ENCODE data around the gene TMEM255B.

TMEM255B gene

DNA sequence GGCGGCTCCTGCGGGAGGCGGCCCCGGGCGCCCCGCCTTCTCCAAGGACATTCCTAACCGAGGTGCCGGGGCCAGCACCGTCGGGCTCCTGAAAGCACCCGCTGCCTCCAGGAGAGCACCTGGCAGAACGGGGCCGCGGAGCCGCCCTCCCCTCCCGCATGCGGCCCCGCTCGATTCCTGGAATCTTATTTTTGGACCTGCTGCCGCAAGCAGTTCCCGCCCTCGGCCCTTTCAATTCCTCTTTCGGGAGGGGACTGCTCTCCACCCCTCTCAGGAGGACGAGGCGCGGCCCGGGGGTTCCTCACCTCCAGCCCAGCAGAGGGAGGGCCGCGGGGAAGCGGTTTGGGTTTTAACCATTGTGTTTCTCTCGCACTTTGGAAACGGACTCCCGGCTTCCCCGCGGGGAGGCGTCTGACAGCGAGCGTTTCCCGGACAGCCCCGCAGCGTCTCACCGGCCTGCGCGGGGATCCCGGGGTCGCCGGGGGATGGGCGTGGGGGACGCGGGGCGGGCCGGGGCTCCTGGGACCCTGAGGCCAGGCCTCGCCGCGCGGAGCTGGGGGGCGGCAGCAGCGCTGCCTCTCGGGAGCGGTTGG lies 104.0 kb downstream of the TMEM255B start:
- Histone ChIP-seq H3K4me3 (ENCODE audit: low read length) (peak overlapping the region; percentile 85), H4K20me1 (ENCODE audit: insufficient read depth, low read length) (no peaks in the 10 kb centered on the region), H3K9me3 (replicated peaks; ENCODE audit: insufficient read depth, low read length) (no peaks in the 10 kb centered on the region), H3K9me2 (replicated peaks; ENCODE audit: insufficient read depth, low read length) (no peaks in the 10 kb centered on the region), H3K79me2 (ENCODE audit: low read length) (peaks cover 65% of the 10 kb centered on the region), H3K36me3 (replicated peaks; ENCODE audit: insufficient read depth, low read length) (no peaks in the 10 kb centered on the region; the same call in 1 of the 2 replicates), H2AFZ (ENCODE audit: low read length) (no peak overlapping the region), H3F3A (ENCODE audit: insufficient read depth, low read length) (peaks cover 57% of the 10 kb centered on the region), H3K27ac (ENCODE audit: low read length) (peak overlapping the region; percentile 98), H3K27me3 (replicated peaks; ENCODE audit: insufficient read depth, low read length) (no peaks in the 10 kb centered on the region), H3K4me1 (ENCODE audit: low read length) (peaks cover 32% of the 10 kb centered on the region), H3K9ac (ENCODE audit: low read length) (peak overlapping the region; percentile 98), H3K4me2 (ENCODE audit: low read depth, low read length) (peak overlapping the region; percentile 96)
- peak; percentile 82 for DNase-seq
- TF ChIP-seq EZH2 (optimal IDR thresholded peaks at IDR 0.05; ENCODE audit: low read depth, low read length) (no peak), EZH2phosphoT487 (IDR thresholded peaks at IDR 0.05; ENCODE audit: low read length) (no peak), CTCF (IDR thresholded peaks at IDR 0.05; ENCODE audit: low read length) (peak; percentile 11; the same call in 1 of the 2 replicates)

- H3K9me2 ChIP-seq (replicated peaks; ENCODE audit: insufficient read depth, low read length): no peaks in the 10 kb centered on the region
- peak; percentile 69 for DNase-seq
- H2AFZ ChIP-seq (ENCODE audit: low read length): peak within 1 kb of the TSS; percentile 54
- H3K79me2 ChIP-seq (ENCODE audit: low read length): peaks cover 58% of the 10 kb centered on the region
- peak within 1 kb of the TSS; percentile 85 for H3K4me3 ChIP-seq (ENCODE audit: low read length)
- H3K4me2 ChIP-seq (ENCODE audit: low read depth, low read length): peak within 1 kb of the TSS; percentile 97
- no peaks in the 10 kb centered on the region for H3K27me3 ChIP-seq (replicated peaks; ENCODE audit: insufficient read depth, low read length)
- peaks cover 51% of the 10 kb centered on the region for H3F3A ChIP-seq (ENCODE audit: insufficient read depth, low read length)
- no peaks in the 10 kb centered on the region for H3K9me3 ChIP-seq (replicated peaks; ENCODE audit: insufficient read depth, low read length)
- TF ChIP-seq CTCF (IDR thresholded peaks at IDR 0.05; ENCODE audit: low read length) (no peak; the same call in 1 of the 2 replicates), EZH2 (optimal IDR thresholded peaks at IDR 0.05; ENCODE audit: low read depth, low read length) (no peak), EZH2phosphoT487 (IDR thresholded peaks at IDR 0.05; ENCODE audit: low read length) (no peak)
- H3K4me1 ChIP-seq (ENCODE audit: low read length): peaks cover 25% of the 10 kb centered on the region
- no peaks in the 10 kb centered on the region; the same call in 1 of the 2 replicates for H3K36me3 ChIP-seq (replicated peaks; ENCODE audit: insufficient read depth, low read length)
- H3K27ac ChIP-seq (ENCODE audit: low read length): peak within 1 kb of the TSS; percentile 98
- H4K20me1 ChIP-seq (ENCODE audit: insufficient read depth, low read length): no peaks in the 10 kb centered on the region
- H3K9ac ChIP-seq (ENCODE audit: low read length): peak within 1 kb of the TSS; percentile 98
Measured at GRCh38 chr13:113863524-113864272, 104.7 kb downstream of the TMEM255B start, which contains the start of gene GAS6. Gene GAS6, minus strand, starts transcription at chr13:113864076. Its CDS starts 156 bp downstream, at chr13:113863920.

GRCh38 chr13:113864273-113864890 lies 105.4 kb downstream of the TMEM255B start:
- peaks cover 51% of the 10 kb centered on the region for H3K79me2 ChIP-seq (ENCODE audit: low read length)
- DNase-seq: no peak
- H3K4me3 ChIP-seq (ENCODE audit: low read length): peak overlapping the region; percentile 75
- peak overlapping the region; percentile 50; the same call in 1 of the 2 replicates for H3K27ac ChIP-seq (ENCODE audit: low read length)
- peak overlapping the region; percentile 75 for H3K9ac ChIP-seq (ENCODE audit: low read length)
- TF ChIP-seq CTCF (IDR thresholded peaks at IDR 0.05; ENCODE audit: low read length) (no peak), EZH2 (optimal IDR thresholded peaks at IDR 0.05; ENCODE audit: low read depth, low read length) (no peak), EZH2phosphoT487 (IDR thresholded peaks at IDR 0.05; ENCODE audit: low read length) (no peak)
- peaks cover 18% of the 10 kb centered on the region for H3K4me1 ChIP-seq (ENCODE audit: low read length)
- H4K20me1 ChIP-seq (ENCODE audit: insufficient read depth, low read length): no peaks in the 10 kb centered on the region
- H3K27me3 ChIP-seq (replicated peaks; ENCODE audit: insufficient read depth, low read length): no peaks in the 10 kb centered on the region
- no peaks in the 10 kb centered on the region for H3K9me2 ChIP-seq (replicated peaks; ENCODE audit: insufficient read depth, low read length)
- no peaks in the 10 kb centered on the region for H3K36me3 ChIP-seq (replicated peaks; ENCODE audit: insufficient read depth, low read length)
- no peaks in the 10 kb centered on the region for H3K9me3 ChIP-seq (replicated peaks; ENCODE audit: insufficient read depth, low read length)
- peaks cover 45% of the 10 kb centered on the region for H3F3A ChIP-seq (ENCODE audit: insufficient read depth, low read length)
- peak overlapping the region; percentile 97 for H3K4me2 ChIP-seq (ENCODE audit: low read depth, low read length)
- peak overlapping the region; percentile 54 for H2AFZ ChIP-seq (ENCODE audit: low read length)
